Pons (tissue), 1 donor: ENCODE measurements around the gene CHMP6.
"Not testable (repeated sequence)": the region's sequence is repeated elsewhere in the genome, so short reads cannot be mapped to it uniquely, and the experiment has no call there.

Experiments
- DNase-seq: peaks from one replicate; pipeline ENCODE4 v3.0.0-alpha.2; 2016; ENCODE audit warnings: low spot score

Gene CHMP6

GRCh38 chr17:81012574-81013447, 21.2 kb downstream of the CHMP6 start:
- DNase-seq = no peak

- DNase-seq = no peak
Observed at GRCh38 chr17:81013642-81014041, 22.0 kb downstream of the CHMP6 start.

- DNase-seq = no peak
Observed at GRCh38 chr17:81015136-81015535, 23.5 kb downstream of the CHMP6 start.

GRCh38 chr17:81016575-81016974, 24.9 kb downstream of the CHMP6 start:
- DNase-seq = no peak

- not testable (repeated sequence) for DNase-seq
Observed at GRCh38 chr17:81017330-81017729, 25.7 kb downstream of the CHMP6 start.

GRCh38 chr17:81018044-81018802, 26.6 kb downstream of the CHMP6 start:
- no peak for DNase-seq

- no peak for DNase-seq
Observed at GRCh38 chr17:81019563-81020442, 28.2 kb downstream of the CHMP6 start.

- DNase-seq = no peak
Observed at GRCh38 chr17:81020443-81020766, 28.8 kb downstream of the CHMP6 start.

- DNase-seq = no peak
Observed at GRCh38 chr17:81020767-81021497, 29.3 kb downstream of the CHMP6 start.

GRCh38 chr17:81021531-81022343, 30.1 kb downstream of the CHMP6 start:
- no peak for DNase-seq

GRCh38 chr17:81022344-81022676, 30.7 kb downstream of the CHMP6 start:
- no peak for DNase-seq

GRCh38 chr17:81025065-81025740, 33.6 kb downstream of the CHMP6 start:
- peak; percentile 51 for DNase-seq

GRCh38 chr17:81025741-81026129, 34.1 kb downstream of the CHMP6 start:
- DNase-seq = no peak

GRCh38 chr17:81026266-81027036, 34.8 kb downstream of the CHMP6 start:
- no peak for DNase-seq

GRCh38 chr17:81027038-81027437, 35.4 kb downstream of the CHMP6 start:
- no peak for DNase-seq

- no peak for DNase-seq
Observed at GRCh38 chr17:81027591-81028505, 36.2 kb downstream of the CHMP6 start.

GRCh38 chr17:81028506-81028858, 36.8 kb downstream of the CHMP6 start:
- DNase-seq = no peak

GRCh38 chr17:81029859-81030258, 38.2 kb downstream of the CHMP6 start:
- no peak for DNase-seq

GRCh38 chr17:81030312-81030711, 38.7 kb downstream of the CHMP6 start:
- DNase-seq = not testable (repeated sequence)
